T-helper 1 cell treated with Interleukin-12 subunit alpha and Interleukin-12 subunit beta and Interleukin-4 antibody, amounts not matched to agents 30 μg/mL and 1 μg/mL, for 36 hours (primary cell): ENCODE results near the gene ZNF441.
"Not testable (repeated sequence)": the region's sequence is repeated elsewhere in the genome, so short reads cannot be mapped to it uniquely, and the experiment has no call there.

ENCODE experiments used
- H3K27ac Mint-ChIP-seq: one replicate; pipeline ENCODE4 v1.8.0; 2021; ENCODE audit warnings: mild to moderate bottlenecking, mixed read lengths
- H3K27me3 Mint-ChIP-seq: one replicate; pipeline ENCODE4 v1.8.0; 2021; ENCODE audit warnings: low read depth, mixed read lengths
- H3K36me3 Mint-ChIP-seq: one replicate; pipeline ENCODE4 v1.8.0; 2021; ENCODE audit warnings: low read depth, mixed read lengths
- H3K4me1 Mint-ChIP-seq: one replicate; pipeline ENCODE4 v1.8.0; 2021; ENCODE audit warnings: low read depth, mixed read lengths
- H3K4me3 Mint-ChIP-seq: one replicate; pipeline ENCODE4 v1.8.0; 2021; ENCODE audit warnings: mild to moderate bottlenecking, moderate library complexity, mixed read lengths
- H3K9me3 Mint-ChIP-seq: one replicate; pipeline ENCODE4 v1.8.0; 2021; ENCODE audit warnings: mixed read lengths

ZNF441 gene

DNA sequence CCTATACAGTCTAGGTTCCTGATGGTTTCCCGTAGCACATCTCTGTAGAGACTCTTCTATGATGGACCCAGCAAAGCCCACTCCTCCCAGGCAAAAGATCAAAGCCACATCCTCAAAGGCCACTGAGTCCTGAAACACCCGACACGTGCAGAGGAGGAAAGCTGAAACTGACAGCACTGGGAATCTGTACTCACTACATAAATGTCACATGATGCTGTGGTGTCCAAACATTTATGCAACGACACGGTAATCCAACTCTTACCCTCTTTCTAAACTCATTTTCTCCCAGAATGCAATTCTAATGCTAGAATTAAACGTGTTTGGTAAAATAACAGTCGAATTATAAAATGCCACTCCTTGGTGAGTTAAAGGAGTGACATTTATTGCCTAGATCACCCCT, 7.0 kb upstream of the ZNF441 start:
- Mint-ChIP-seq H3K4me3 (no peak overlapping the region), H3K36me3 (peaks cover 2% of the 10 kb centered on the region), H3K4me1 (no peaks in the 10 kb centered on the region), H3K9me3 (peaks cover 55% of the 10 kb centered on the region), H3K27me3 (no peaks in the 10 kb centered on the region), H3K27ac (no peak overlapping the region)

DNA sequence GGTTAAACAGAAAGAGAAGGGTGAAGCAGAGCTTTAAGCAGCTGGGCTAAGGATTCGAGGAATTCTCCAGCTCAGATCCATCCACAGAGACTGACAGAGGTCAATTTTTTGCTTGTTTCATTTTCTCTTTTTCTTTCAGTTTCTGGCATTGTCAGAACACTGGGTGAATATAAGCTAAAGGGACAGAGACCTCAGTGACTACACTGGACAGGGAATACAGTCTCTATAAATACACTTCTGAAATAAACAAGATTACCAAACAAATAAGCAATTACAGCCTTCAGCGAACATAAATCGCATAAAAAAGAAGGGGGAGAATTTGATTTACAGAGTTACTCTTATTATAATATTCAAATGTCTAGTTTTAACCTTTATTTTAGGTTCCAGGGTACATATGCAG, 3.7 kb upstream of the ZNF441 start:
- H3K36me3 Mint-ChIP-seq: peaks cover 7% of the 10 kb centered on the region
- H3K27me3 Mint-ChIP-seq: no peaks in the 10 kb centered on the region
- H3K9me3 Mint-ChIP-seq: peaks cover 36% of the 10 kb centered on the region
- peaks cover 8% of the 10 kb centered on the region for H3K4me1 Mint-ChIP-seq
- H3K27ac Mint-ChIP-seq: no peak overlapping the region
- no peak overlapping the region for H3K4me3 Mint-ChIP-seq

DNA sequence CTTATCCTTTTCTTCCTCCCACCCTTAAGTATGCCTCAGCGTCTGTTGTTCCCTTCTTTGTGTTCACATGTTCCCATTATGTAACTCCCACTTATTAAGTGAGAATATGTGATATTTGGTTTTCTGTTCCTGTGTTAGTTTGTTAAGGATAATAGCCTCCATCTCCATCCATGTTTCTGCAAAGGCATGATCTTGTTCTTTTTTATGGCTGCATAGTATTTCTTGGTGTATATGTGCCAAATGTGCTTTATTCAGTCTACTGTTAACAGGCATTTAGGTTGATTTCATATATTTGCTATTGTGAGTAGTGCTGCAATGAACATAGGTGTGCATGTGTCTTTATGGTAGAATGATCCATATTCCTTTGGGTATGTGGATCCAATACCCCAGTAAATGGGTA, 3.2 kb upstream of the ZNF441 start:
- Mint-ChIP-seq H3K4me3 (no peak overlapping the region), H3K36me3 (peaks cover 10% of the 10 kb centered on the region), H3K9me3 (peaks cover 39% of the 10 kb centered on the region), H3K27ac (no peak overlapping the region), H3K27me3 (no peaks in the 10 kb centered on the region), H3K4me1 (peaks cover 10% of the 10 kb centered on the region)

DNA sequence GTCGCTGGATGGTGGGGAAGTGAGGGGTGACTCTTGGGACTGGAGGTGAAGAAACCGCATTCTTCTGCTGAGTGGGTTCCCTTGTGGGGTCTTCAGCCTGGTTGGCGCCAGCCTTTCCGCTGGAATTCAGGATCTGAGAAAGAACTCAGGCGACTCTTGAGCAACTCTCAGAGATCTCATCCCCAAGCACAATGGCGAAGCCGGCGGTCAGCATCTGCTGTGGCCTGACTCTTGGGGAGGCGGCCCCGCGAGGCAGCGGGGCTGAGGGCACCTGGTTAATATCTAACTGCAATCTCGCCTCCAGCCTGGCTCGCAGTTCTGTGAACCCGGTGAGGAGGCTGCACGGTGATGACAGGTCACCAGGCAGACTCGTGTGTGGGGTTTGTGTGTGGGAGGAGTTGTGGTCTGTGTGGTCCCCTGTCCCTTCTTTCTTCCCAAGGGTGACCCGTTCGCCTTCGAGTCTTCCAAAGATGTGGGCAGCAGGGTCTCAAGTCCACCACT, 883 bp downstream of the ZNF441 start:
- no peaks in the 10 kb centered on the region for H3K27me3 Mint-ChIP-seq
- peaks cover 28% of the 10 kb centered on the region for H3K36me3 Mint-ChIP-seq
- peak overlapping the region; percentile 94 for H3K4me3 Mint-ChIP-seq
- peaks cover 12% of the 10 kb centered on the region for H3K4me1 Mint-ChIP-seq
- peaks cover 56% of the 10 kb centered on the region for H3K9me3 Mint-ChIP-seq
- peak overlapping the region; percentile 80 for H3K27ac Mint-ChIP-seq

DNA sequence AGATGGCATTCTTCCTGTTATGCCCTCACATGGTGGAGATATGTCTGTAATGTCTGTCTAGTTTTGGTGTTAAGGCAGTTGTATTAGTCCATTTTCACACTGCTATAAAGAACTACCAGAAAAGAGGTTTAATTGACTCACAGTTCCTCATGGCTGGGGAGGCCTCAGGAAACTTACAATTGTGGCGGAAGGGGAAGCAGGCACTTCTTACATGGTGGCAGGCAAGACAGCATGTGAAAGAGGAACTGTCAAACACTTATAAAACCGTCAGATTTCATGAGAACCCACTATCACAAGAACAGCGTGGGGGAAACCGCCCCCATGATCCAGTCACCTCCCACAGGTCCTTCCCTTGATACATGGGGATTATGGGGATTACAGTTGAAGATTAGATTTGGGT, 3.2 kb downstream of the ZNF441 start:
- H3K9me3 Mint-ChIP-seq: peaks cover 60% of the 10 kb centered on the region
- peaks cover 12% of the 10 kb centered on the region for H3K4me1 Mint-ChIP-seq
- H3K27ac Mint-ChIP-seq: no peak overlapping the region
- no peaks in the 10 kb centered on the region for H3K27me3 Mint-ChIP-seq
- H3K4me3 Mint-ChIP-seq: no peak overlapping the region
- peaks cover 41% of the 10 kb centered on the region for H3K36me3 Mint-ChIP-seq

DNA sequence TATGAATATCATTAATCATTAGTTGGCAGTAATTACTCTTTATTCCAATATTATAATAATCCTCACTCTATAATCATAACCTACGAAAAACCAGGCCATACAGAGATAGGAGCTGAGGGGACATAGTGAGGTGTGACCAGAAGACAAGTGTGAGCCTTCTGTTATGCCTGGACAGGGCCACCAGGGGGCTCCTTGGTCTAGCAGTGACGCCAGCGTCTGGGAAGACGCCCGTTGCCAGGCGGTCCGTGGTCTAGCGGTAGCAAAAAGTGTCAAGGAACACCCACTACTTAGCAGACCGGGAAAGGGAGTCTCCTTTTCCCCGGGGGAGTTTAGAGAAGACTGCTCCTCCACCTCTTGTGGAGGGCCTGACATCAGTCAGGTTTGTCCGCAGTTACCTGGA, 4.7 kb downstream of the ZNF441 start:
- Mint-ChIP-seq H3K9me3 (peaks cover 66% of the 10 kb centered on the region), H3K36me3 (peaks cover 45% of the 10 kb centered on the region), H3K4me1 (peaks cover 10% of the 10 kb centered on the region)
- H3K27me3 Mint-ChIP-seq, H3K4me3 Mint-ChIP-seq, H3K27ac Mint-ChIP-seq: not testable (repeated sequence)

DNA sequence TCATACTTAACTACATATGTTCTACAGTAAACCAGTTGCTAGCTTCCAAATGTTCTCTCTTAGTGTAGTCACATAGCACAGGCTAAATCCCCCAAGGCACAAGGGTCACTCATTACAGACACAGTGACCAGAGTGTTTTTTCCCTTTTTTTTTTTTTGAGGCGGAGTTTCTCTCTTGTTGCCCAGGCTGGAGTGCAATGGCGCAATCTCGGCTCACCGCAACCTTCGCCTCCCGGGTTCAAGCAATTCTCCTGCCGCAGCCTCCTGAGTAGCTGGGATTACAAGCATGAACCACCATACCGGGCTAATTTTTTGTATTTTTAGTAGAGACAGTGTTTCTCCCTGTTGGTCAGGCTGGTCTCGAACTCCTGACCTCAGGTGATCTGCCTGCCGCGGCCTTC, 9.9 kb downstream of the ZNF441 start:
- H3K4me1 Mint-ChIP-seq, H3K4me3 Mint-ChIP-seq, H3K27ac Mint-ChIP-seq, H3K27me3 Mint-ChIP-seq: not testable (repeated sequence)
- H3K9me3 Mint-ChIP-seq: peaks cover 80% of the 10 kb centered on the region
- peaks cover 65% of the 10 kb centered on the region for H3K36me3 Mint-ChIP-seq

DNA sequence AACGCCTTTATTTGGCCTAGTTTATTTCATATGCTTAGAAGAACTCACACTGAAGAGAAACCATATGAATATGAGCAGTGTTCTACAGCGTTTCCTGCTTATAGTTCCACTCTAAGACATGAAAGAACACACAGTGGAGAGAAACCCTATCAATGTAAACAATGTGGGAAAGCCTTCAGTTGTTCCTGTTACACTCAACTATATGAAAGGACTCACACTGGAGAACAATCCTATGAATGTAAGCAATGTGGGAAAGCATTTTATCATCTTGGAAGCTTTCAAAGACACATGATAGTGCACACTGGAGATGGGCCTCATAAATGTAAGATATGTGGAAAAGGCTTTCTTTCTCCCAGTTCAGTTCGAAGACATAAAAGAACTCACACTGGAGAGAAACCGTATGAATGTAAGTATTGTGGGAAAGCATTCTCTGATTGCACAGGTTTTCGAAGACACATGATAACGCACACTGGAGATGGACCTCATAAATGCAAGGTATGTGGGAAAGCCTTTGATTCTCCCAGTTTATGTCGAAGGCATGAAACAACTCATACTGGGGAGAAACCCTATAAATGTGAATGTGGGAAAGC, 13.7 kb downstream of the ZNF441 start:
- Mint-ChIP-seq H3K36me3 (peaks cover 59% of the 10 kb centered on the region), H3K9me3 (peaks cover 81% of the 10 kb centered on the region)

DNA sequence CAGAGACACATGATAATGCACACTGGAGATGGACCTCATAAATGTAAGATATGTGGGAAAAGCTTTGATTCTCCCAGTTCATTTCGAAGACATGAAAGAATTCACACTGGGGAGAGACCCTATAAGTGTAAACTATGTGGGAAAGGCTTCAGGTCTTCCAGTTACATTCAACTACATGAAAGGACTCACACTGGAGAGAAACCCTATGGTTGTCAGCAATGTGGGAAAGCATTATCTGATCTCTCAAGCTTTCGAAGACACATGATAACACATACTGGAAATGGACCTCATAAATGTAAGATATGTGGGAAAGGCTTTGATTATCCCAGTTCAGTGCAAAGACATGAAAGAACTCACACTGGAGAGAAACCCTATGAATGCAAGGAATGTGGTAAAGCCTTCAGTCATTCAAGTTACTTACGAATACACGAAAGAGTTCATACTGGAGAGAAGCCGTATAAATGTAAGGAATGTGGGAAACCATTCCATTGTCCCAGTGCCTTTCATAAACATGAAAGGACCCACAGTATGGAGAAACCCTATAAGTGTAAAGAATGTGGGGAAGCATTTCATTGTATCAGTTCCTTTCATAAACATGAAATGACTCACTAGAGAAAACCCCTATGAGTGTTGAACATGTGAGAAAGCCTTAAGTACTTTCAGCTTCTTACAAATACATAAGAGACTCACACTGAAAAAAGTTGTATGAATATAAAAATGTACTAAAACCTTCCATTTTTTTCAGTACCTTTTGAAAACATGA, 14.7 kb downstream of the ZNF441 start:
- Mint-ChIP-seq H3K36me3 (peaks cover 54% of the 10 kb centered on the region), H3K4me3 (no peak overlapping the region), H3K27ac (no peak overlapping the region), H3K27me3 (no peaks in the 10 kb centered on the region), H3K9me3 (peaks cover 79% of the 10 kb centered on the region), H3K4me1 (no peaks in the 10 kb centered on the region)

More for the DNA sequence above, 13.7 kb downstream of the ZNF441 start:
- Mint-ChIP-seq H3K4me3 (no peak overlapping the region), H3K27me3 (no peaks in the 10 kb centered on the region), H3K4me1 (no peaks in the 10 kb centered on the region), H3K27ac (no peak overlapping the region)

DNA sequence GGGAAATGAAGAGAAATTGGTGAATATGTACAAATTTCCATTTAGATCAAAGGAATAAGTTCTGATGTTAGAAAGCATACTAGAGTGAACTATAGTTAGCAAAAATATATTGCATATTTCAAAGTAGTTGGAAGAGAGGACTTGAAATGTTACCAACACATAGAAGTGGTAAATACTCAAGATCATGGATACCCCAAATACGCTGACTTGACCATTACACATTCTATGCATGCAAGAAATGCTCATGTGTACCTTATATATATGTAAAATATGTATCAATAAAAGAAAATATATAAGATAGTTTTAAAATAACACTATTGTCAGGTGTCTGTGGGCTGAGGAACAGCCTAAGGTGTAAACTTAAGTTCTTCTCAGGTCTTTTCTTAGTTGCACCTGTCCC, 17.0 kb downstream of the ZNF441 start:
- Mint-ChIP-seq H3K27me3 (no peaks in the 10 kb centered on the region), H3K27ac (no peak overlapping the region), H3K36me3 (peaks cover 39% of the 10 kb centered on the region), H3K9me3 (peaks cover 75% of the 10 kb centered on the region), H3K4me1 (no peaks in the 10 kb centered on the region), H3K4me3 (no peak overlapping the region)

DNA sequence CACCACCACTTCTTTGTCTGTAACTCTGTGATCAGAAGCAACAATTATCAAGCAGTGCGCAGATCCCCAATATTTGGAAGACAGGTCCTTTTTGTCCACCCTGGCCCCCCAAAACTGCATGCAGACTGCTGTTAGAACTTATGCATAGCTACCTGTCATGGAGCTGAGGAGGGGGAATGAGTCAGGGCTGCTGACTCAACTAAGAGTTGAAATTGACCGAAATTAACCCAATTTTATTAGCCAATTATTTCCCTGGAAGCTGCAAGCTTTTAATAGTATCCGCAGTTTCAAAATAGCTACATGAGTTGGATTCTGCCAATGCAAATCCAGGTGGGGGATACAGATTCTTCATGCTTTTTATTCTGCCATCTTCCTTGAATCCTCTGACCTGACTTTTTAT, 17.6 kb downstream of the ZNF441 start:
- no peak overlapping the region for H3K27ac Mint-ChIP-seq

DNA sequence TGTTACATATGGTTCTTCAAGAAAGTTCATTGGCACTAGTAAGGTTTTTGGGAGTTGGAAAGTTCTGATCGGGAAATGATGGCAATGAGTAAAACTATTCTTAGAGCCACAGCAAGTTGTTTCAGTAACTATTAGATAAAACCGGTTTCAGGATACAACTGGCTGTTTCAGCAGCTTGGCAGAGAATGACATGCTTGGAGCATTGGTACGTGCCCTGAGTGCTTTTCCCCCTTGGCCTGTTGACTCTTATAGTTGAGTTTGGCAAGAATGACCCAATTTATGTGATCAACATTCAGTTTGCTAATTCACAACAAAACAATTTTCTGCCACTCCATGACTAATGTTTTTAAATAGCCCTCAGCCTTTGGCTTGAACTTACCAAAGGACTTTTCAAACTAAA, 20.7 kb downstream of the ZNF441 start:
- Mint-ChIP-seq H3K4me3 (no peak overlapping the region), H3K27me3 (no peaks in the 10 kb centered on the region), H3K9me3 (peaks cover 75% of the 10 kb centered on the region), H3K36me3 (peaks cover 17% of the 10 kb centered on the region), H3K4me1 (no peaks in the 10 kb centered on the region), H3K27ac (no peak overlapping the region)

More for the DNA sequence above, 17.6 kb downstream of the ZNF441 start:
- no peaks in the 10 kb centered on the region for H3K27me3 Mint-ChIP-seq
- peaks cover 36% of the 10 kb centered on the region for H3K36me3 Mint-ChIP-seq
- no peaks in the 10 kb centered on the region for H3K4me1 Mint-ChIP-seq
- H3K9me3 Mint-ChIP-seq: peaks cover 77% of the 10 kb centered on the region
- no peak overlapping the region for H3K4me3 Mint-ChIP-seq

DNA sequence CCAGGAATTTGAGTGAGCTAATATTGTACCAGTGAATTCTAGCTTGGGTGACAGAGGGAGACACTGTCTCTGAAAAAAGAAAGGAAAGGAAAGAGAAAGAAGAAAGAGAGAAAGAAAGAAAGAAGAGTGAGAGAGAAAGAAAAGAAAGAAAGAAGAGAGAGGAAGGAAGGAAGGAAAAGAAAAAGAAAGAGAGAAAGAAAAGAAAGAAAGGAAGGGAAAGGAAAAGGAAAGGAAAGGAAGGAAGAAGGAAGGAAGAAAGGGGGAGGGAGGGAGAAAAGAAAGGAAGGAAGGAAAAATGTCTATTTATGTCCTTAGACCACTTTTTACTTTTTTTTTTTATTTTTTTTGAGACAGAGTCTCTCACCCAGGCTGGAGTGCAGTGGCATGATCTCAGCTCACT, 26.1 kb downstream of the ZNF441 start:
- Mint-ChIP-seq H3K27ac (no peak overlapping the region), H3K4me3 (no peak overlapping the region), H3K36me3 (peaks cover 3% of the 10 kb centered on the region), H3K4me1 (peaks cover 7% of the 10 kb centered on the region), H3K27me3 (no peaks in the 10 kb centered on the region), H3K9me3 (peaks cover 41% of the 10 kb centered on the region)

DNA sequence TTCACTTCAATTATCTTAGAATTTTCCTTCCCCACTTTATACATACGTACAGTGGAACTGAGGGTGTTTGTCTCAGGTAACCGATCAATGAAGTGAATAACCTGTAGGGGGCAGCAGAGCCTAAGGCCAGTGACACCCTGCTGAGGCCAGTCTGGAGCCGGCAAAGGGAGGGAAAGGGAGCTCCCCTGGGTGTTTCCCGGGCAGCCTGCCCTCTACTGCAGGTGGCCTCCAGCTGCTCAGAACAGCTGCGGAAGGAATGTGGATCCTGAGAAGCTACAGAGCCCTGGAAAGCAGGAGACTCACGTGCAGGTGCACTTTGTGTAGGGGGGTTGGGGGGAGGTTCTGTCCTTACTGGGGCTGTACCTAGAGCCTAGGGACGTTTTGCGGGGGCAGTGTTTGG, 30.7 kb downstream of the ZNF441 start:
- no peaks in the 10 kb centered on the region for H3K27me3 Mint-ChIP-seq
- no peak overlapping the region for H3K27ac Mint-ChIP-seq
- no peaks in the 10 kb centered on the region for H3K36me3 Mint-ChIP-seq
- peaks cover 14% of the 10 kb centered on the region for H3K4me1 Mint-ChIP-seq
- no peak overlapping the region for H3K4me3 Mint-ChIP-seq
- peaks cover 10% of the 10 kb centered on the region for H3K9me3 Mint-ChIP-seq
